T follicular helper cell (primary cell): ENCODE measurements around the gene FAM171A1.

Experiments
- DNase-seq: peaks from one replicate; pipeline ENCODE4 v3.0.0-alpha.2; 2020; ENCODE audit warnings: low read depth

Gene FAM171A1

GRCh38 chr10:15374156-15374555, 3.1 kb upstream of the FAM171A1 start:
- DNase-seq: no peak

- no peak for DNase-seq
Measured at GRCh38 chr10:15373199-15373598, 2.1 kb upstream of the FAM171A1 start.

DNA sequence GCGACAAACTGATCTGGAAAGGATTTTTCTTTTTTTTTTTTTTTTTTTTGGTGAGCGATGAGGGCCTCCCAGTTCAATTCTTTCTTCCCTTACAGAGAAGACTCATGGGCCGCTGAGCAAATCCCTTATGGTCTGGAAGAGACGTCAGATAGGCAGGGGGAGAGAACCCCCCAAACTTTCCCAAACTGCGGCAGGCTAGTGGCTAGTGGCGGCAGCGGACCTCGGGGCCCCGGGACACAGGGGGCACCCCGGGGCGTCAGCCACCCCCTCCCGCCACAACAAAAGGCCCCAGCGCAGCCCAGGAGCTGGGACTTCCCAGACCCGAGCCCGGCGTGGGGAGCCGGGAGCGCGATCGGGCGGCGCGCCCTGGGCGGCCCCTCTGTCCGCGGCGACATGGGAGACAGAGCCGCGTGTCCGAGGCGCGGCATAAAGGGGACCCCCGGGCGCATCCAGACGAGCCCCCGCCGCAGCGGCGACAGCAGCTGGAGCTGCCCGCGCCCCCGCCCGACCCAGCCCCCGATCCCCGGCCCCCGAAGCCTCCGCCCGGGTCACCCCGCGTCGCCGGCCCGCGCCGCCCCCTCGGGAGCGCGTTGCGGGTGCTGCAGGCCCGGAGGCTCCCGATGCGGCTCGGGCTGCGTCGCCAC, 755 bp downstream of the FAM171A1 start:
- peak; percentile 2 for DNase-seq

DNA sequence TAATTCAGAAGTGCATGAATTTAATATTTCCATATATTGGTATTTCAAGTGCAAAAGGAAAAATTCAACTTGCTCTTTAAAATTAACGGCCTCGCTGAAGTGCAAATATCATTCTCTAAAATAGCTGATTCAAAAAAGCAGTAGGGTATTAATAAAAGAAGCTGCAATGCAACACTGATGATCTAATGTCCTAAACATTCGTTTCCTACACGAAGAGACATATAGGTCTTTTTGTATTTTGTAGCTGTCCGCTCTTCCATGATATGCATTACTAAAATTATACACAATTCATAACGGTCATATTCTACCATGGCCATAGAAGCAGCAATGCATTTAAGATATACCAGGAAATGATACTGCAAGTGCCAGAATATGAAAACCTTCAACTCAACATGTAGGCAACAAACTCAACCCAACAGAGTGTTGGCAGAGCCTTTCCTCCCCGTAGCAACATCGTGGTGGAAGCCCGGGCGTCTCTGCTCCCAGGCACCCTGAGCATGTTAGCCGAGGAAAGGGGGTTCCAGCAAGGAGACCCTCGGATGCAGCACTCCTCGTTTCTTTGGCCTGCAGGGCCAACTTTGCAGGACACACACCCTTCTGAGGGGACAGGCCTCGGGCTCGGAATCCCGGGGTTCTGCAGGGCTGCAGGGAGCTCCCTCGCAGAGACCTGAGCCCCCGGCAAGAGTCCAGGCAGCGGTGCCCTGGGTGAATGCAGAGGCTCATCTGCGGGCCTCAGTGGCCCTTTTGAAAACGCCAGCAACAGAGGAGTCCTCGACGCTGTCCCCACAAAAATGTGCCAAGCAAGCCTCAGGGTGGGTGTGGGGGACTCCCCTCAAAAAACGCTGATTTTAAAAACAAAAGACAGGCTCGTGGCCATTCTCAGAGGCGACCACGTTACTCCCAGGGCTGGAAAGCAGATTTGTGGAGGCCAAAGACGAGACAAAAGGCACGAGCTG, 1.6 kb downstream of the FAM171A1 start:
- no peak for DNase-seq

DNA sequence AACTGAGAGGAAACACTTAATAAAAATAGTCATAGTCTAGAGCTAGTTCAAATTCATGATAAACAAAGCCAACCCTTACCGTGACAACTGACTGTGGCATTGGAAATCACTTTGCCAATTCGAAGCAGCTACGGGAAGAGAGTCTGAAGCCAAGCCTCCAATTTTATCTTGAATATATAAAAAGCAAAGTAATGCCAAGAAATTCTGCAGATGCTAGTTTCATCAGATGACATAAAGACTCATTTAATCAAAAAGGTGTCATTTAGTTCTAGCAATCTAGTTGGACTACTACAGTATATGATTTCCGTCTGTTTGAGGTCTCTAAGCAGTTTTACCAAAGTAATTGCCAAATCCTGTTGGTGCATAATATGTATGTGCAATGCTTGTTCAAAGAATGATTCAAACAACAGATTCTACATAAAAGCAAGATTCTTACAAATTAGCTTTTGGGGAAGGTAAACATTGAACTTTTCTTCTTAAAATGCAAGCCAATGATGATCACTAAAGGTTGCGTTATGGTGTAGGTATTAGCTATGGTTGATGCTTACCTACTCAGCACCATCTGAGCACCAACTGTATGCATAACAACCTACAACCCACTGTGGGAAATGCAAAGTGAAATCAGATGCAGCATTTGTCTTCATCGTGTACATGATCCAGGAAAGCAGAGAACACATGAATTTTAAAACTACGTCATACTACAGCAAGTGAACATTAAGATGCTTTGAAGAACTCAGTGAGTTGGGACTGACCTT, 2.8 kb downstream of the FAM171A1 start:
- no peak for DNase-seq

GRCh38 chr10:15367296-15368085, 3.6 kb downstream of the FAM171A1 start:
- no peak for DNase-seq

DNA sequence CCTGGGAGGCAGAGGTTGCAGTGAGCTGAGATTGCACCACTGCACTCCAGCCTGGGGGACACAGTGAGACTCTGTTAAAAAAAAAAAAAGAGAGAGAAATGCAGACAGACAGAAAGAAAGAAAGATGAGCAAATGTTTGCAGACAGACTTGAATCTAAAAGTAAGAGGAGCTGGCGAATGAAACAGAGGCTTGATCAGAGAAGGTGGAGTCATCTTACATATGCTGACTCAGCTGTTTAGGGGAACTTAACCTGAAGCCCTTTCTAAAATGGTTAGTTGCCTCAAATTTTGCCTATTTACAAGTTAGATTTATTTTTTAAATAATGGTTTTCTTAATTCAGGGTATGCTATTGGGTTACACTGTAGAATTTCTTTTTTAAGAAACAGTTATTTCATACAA, 5.4 kb downstream of the FAM171A1 start:
- no peak for DNase-seq

- no peak for DNase-seq
Measured at GRCh38 chr10:15364001-15364400, 7.1 kb downstream of the FAM171A1 start.

- no peak for DNase-seq
Measured at GRCh38 chr10:15363031-15363430, 8.1 kb downstream of the FAM171A1 start.

- no peak for DNase-seq
Measured at GRCh38 chr10:15361131-15361530, 10.0 kb downstream of the FAM171A1 start.

- DNase-seq: no peak
Measured at GRCh38 chr10:15360566-15360965, 10.5 kb downstream of the FAM171A1 start.

GRCh38 chr10:15353471-15354017, 17.5 kb downstream of the FAM171A1 start:
- DNase-seq: no peak

DNA sequence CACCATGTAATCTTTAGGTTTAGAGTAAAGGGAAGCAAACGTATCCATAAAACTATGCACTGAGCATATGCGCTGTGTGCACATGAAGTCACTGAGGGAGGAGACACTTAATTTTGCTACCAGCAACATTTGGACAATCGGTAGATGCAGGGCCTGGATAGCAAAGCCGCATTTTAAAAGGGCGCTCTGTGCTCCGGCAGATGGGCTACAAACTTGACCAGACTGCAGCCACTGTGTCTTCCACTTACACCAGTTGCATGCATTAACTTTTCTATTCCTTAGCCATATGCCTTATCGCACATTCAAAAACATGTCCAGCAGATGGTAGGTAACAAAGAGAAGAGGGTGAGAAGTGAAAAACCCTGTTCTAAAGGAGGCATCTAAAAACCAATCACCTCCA, 18.3 kb downstream of the FAM171A1 start:
- DNase-seq: no peak

GRCh38 chr10:15352201-15352600, 18.9 kb downstream of the FAM171A1 start:
- no peak for DNase-seq

GRCh38 chr10:15351099-15351820, 19.8 kb downstream of the FAM171A1 start:
- DNase-seq: no peak

DNA sequence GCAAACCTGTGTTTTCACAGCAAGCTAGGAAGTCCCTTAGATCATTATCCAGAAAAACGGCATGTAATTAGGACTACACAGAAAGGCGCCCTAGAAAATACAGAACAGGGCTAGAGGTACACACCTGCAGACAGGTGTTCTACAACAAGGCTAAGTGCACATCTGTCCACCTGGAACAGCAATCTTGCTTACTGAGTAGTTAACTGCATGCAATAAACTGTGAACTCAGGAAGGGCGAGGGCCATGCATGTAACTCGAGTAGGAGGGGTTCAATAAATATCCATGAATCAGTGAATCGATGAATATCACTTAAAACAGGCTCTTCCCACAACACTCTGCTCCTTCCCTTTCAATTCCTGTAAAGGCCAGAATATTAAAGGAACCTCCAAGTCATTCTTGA, 22.0 kb downstream of the FAM171A1 start:
- DNase-seq: no peak

DNA sequence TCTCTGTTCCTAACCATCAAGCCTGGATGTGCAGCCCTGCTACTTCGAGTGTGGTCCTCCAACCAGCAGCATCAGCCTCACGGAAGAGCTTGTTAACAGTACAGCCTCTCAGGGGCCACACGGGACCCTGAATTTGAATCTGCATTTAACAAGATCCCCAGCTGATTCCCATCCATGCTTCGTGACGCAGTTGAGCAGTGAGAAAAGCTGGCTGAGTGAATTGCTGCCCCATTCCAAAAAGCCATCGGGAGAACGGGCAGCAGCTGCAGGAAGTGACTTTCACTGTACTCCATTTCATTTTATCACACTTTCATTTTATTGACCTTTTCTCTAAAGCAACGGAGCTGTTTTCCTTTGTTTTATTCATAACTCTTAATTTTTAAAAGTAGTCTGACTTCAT, 22.5 kb downstream of the FAM171A1 start:
- no peak for DNase-seq

- no peak for DNase-seq
Measured at GRCh38 chr10:15347150-15347549, 23.9 kb downstream of the FAM171A1 start.

DNA sequence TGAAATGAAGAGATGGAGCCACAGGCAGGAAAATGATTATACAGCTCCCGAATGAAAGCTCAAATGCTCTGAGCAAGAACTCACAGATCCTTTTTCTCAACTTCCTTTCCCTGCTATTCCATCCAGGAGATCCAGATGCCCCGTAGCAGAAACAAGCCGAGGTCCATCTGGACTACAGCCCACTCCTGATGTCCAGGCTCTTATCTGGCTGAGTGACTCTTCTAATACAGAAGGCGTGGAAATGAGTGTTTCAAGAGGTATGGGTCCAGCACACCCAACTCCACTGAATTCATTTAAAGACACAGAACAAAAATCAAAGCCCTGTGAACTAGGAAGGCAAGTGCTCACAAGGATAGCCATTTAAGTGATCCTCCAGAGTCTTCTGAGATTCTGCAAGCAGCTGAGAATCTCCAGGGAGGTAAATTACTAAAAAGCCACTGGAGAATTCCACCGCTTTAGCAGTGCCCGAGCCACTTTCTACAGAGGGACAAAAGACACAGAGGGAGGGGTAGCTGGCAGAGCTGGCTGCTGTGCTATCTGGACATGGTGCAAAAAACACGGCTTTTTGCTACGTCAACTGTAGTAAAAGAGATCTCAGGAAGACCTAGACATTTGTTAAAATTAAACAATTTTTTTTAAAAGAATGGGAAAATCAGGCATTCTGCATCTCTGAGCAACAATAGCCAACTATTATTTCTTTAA, 24.5 kb downstream of the FAM171A1 start:
- DNase-seq: no peak

- no peak for DNase-seq
Measured at GRCh38 chr10:15345450-15345849, 25.6 kb downstream of the FAM171A1 start.
